ENCODE measurements around the gene LYZL1.

DNA sequence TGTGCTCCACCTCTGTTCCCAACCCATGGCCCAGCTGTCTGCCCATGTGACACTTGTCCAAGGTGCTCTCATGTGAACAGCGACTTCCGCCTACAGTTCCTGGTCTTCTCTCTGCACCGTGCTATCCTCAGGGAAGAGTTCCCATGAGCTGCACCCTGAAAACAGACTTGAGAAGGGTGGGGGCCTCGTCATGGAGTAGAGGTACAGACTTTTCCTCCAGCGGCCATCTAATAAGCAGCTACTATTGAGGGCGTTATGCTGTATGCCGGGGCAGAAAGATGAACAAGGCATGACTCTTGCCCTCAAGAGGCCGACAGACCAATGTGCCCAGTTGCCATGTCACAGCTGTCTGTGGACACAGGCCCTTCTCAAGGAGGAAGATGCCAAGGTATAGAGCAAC, 25.4 kb upstream of the LYZL1 start:
- TF ChIP-seq CTCF (IDR thresholded peaks at IDR 0.05), result no peak
- TF ChIP-seq ZFX (IDR thresholded peaks at IDR 0.05; ENCODE audit: borderline replicate concordance), result no peak

Data from 22Rv1 (cell line).